ENCODE data around the gene ZNF768. TPM values are rescaled to one million over a fixed set of nuclear protein-coding genes. Genes with fewer than 3 reads are reported as not detected.
"Not testable (repeated sequence)": the region's sequence is repeated elsewhere in the genome, so short reads cannot be mapped to it uniquely, and the experiment has no call there.

The ZNF768 gene
- total and polyA plus RNA-seq, 7 experiments from 2014 or later = 1.6 to 8.5 (median 7.1) TPM

DNA sequence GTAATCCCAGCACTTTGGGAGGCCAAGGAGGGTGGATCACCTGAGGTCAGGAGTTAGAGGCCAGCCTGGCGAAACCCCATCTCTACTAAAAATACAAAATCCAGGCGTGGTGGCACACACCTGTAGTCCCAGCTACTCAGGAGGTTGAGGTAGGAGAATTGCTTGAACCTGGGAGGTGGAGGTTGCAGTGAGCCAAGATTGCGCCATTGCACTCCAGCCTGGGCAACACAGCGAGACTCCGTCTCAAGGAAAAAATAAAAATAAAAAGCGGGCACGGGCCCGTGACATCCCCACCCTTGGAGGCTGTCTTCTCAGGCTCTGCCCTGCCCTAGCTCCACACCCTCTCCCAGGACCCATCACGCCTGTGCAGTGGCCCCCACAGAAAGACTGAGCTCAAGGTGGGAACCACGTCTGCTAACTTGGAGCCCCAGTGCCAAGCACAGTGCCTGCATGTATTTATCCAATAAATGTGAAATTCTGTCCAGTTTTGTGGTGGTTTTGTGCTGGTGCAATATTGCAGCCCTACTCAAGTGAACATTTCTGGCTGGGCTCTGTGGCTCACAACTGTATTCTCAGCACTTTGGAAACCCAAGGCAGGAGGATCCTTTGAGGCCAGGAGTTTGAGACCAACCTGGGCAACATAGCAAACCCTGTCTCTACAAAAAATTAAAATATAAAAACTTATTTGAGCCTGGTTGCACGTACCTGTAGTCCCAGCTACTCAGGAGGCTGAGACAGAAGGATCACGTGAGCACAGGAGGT, 3.5 kb downstream of the ZNF768 start:
- H3K27ac Mint-ChIP-seq = peak overlapping the region in 3 of 9 donors; percentile 26 to 65 (median 43)
- H3K4me1 Mint-ChIP-seq = peaks cover 6 to 26% (median 13%) of the 10 kb centered on the region in 7 donors
- H3K4me1 ChIP-seq (ENCODE audit: control insufficient read depth in 2 of 2, insufficient read depth in 2 of 2, low read length in 2 of 2); H3K27me3 ChIP-seq (ENCODE audit: control insufficient read depth in 2 of 2, insufficient read depth in 2 of 2, low read length in 2 of 2); H3K27me3 Mint-ChIP-seq; H3K9me3 Mint-ChIP-seq; intact Hi-C loops (cut with micrococcal nuclease); H3K4me3 ChIP-seq (ENCODE audit: low read length); H3K27ac ChIP-seq (ENCODE audit: low read depth, low read length); H3K9me3 ChIP-seq (ENCODE audit: control insufficient read depth in 2 of 3, low read length in 3 of 3); ATAC-seq; DNase-seq: not testable (repeated sequence)
- POLR2A ChIA-PET = interaction anchor here (0.6 to 1.5 kb wide), 9 partner anchors 11 to 80 kb away, joined by 3 to 6 read pairs (median 3); partner anchors contain the start of genes ZNF688 and ZNF764
- CTCF ChIA-PET = interaction anchor here (0.6 to 1.2 kb wide), 2 partner anchors 12 to 15 kb away, joined by 3 read pairs; no protein-coding TSS in a partner anchor
- peaks cover 8 to 31% (median 13%) of the 10 kb centered on the region in 5 donors for H3K36me3 Mint-ChIP-seq
- H3K36me3 ChIP-seq (ENCODE audit: control insufficient read depth in 2 of 3, insufficient read depth in 3 of 3, low read length in 3 of 3) = peaks cover 8 to 48% (median 13%) of the 10 kb centered on the region in 3 experiments
- H3K4me3 Mint-ChIP-seq = peak overlapping the region in 1 of 10 donors; percentile 35

DNA sequence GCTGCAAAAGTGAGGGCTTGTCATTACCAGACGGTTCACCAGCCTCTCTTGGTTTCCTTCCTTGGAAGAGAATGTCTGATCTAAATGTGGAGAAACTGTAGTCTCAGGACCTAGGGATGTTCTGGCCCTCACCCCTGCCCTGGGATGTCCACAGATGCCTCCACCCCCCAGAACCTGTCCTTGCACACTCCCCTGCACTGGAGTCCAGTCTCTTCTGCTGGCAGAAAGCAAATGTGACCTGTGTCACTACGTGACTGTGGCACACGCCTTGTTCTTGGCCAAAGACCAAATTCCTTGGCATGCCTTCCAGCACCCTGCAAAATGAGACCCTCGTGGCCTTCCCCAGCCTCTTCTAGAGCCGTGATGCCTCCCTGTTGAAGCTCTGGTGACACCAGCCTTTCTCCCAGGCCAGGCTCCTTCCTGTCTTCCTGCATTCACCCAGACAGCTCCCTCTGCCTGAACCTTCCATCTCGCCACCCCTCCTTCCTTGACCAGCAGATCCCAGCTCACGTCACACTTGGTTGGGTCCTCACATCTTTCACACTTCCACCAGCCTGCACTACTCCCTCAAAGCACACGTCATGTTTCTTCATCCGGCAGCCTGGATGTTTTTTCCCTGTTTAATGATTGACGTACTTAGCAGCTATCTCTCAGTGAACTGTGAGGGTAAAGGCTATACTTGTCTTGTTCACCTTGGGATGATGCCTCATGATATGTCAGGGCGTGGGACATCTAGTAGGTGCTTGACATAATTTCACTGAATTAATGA, 4.3 kb downstream of the ZNF768 start:
- peak overlapping the region in 1 of 10 donors; percentile 35 for H3K4me3 Mint-ChIP-seq

DNA sequence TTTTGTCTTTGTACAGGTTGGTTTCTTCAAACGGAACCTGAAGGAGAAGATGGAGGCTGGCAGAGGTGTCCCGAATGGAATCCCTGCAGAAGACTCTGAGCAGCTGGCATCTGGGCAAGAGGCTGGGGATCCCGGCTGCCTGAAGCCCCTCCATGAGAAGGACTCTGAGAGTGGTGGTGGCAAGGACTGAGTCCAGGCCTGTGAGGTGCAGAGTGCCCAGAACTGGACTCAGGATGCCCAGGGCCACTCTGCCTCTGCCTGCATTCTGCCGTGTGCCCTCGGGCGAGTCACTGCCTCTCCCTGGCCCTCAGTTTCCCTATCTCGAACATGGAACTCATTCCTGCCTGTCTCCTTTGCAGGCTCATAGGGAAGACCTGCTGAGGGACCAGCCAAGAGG, 4.9 kb downstream of the ZNF768 start:
- intact Hi-C loops (cut with micrococcal nuclease) = no loop called here
- no peak overlapping the region for H3K4me3 Mint-ChIP-seq
- CTCF ChIA-PET = no interaction called here
- H3K27ac Mint-ChIP-seq = peak overlapping the region in 1 of 9 donors; percentile 3
- H3K9me3 Mint-ChIP-seq = peaks cover 0 to 2% (median 0%) of the 10 kb centered on the region in 11 donors
- peaks cover 10 to 36% (median 15%) of the 10 kb centered on the region in 5 donors for H3K36me3 Mint-ChIP-seq
- no peaks in the 10 kb centered on the region for H3K9me3 ChIP-seq (ENCODE audit: control insufficient read depth in 2 of 3, low read length in 3 of 3)
- peaks cover 0 to 27% (median 6%) of the 10 kb centered on the region in 7 donors for H3K4me1 Mint-ChIP-seq
- H3K27me3 Mint-ChIP-seq = no peaks in the 10 kb centered on the region
- peaks cover 17 to 56% (median 20%) of the 10 kb centered on the region in 3 experiments for H3K36me3 ChIP-seq (ENCODE audit: control insufficient read depth in 2 of 3, insufficient read depth in 3 of 3, low read length in 3 of 3)
- no peak for ATAC-seq
- no peaks in the 10 kb centered on the region for H3K4me1 ChIP-seq (ENCODE audit: control insufficient read depth in 2 of 2, insufficient read depth in 2 of 2, low read length in 2 of 2)
- H3K4me3 ChIP-seq (ENCODE audit: low read length) = no peak overlapping the region
- DNase-seq = no peak
- H3K27me3 ChIP-seq (ENCODE audit: control insufficient read depth in 2 of 2, insufficient read depth in 2 of 2, low read length in 2 of 2) = no peaks in the 10 kb centered on the region
- no peak overlapping the region for H3K27ac ChIP-seq (ENCODE audit: low read depth, low read length)
- POLR2A ChIA-PET = interaction anchor here (0.8 to 1.5 kb wide), 3 partner anchors 31 to 50 kb away, joined by 4 to 5 read pairs (median 4); partner anchors contain the start of genes ZNF688 and ZNF764

More for the DNA sequence above, 4.3 kb downstream of the ZNF768 start:
- DNase-seq = no peak
- H3K4me1 ChIP-seq (ENCODE audit: control insufficient read depth in 2 of 2, insufficient read depth in 2 of 2, low read length in 2 of 2) = no peaks in the 10 kb centered on the region
- no peaks in the 10 kb centered on the region for H3K27me3 ChIP-seq (ENCODE audit: control insufficient read depth in 2 of 2, insufficient read depth in 2 of 2, low read length in 2 of 2)
- H3K4me1 Mint-ChIP-seq = peaks cover 0 to 25% (median 6%) of the 10 kb centered on the region in 7 donors
- intact Hi-C loops (cut with micrococcal nuclease) = no loop called here
- no peaks in the 10 kb centered on the region for H3K27me3 Mint-ChIP-seq
- peak overlapping the region in 4 of 9 donors; percentile 26 to 69 (median 50) for H3K27ac Mint-ChIP-seq
- no peak for ATAC-seq
- ChIA-PET POLR2A (interaction anchor here (0.6 to 1.5 kb wide), 7 partner anchors 12 to 50 kb away, joined by 3 to 6 read pairs (median 4); partner anchors contain the start of genes ZNF688 and ZNF764), CTCF (interaction anchor here (0.6 to 1.2 kb wide), 2 partner anchors 13 to 14 kb away, joined by 3 read pairs; no protein-coding TSS in a partner anchor)
- peaks cover 8 to 34% (median 13%) of the 10 kb centered on the region in 5 donors for H3K36me3 Mint-ChIP-seq
- H3K9me3 ChIP-seq (ENCODE audit: control insufficient read depth in 2 of 3, low read length in 3 of 3) = no peaks in the 10 kb centered on the region
- H3K27ac ChIP-seq (ENCODE audit: low read depth, low read length) = no peak overlapping the region
- H3K4me3 ChIP-seq (ENCODE audit: low read length) = no peak overlapping the region
- peaks cover 13 to 55% (median 14%) of the 10 kb centered on the region in 3 experiments for H3K36me3 ChIP-seq (ENCODE audit: control insufficient read depth in 2 of 3, insufficient read depth in 3 of 3, low read length in 3 of 3)
- peaks cover 0 to 2% (median 0%) of the 10 kb centered on the region in 11 donors for H3K9me3 Mint-ChIP-seq

GRCh38 chr16:30519120-30520049, 7.0 kb downstream of the ZNF768 start:
- Mint-ChIP-seq H3K36me3 (peaks cover 19 to 45% (median 25%) of the 10 kb centered on the region in 5 donors), H3K9me3 (no peaks in the 10 kb centered on the region), H3K4me1 (peaks cover 0 to 28% (median 5%) of the 10 kb centered on the region in 7 donors), H3K4me3 (no peak overlapping the region), H3K27ac (peak overlapping the region; percentile 7 to 73 (median 42)), H3K27me3 (no peaks in the 10 kb centered on the region)
- Histone ChIP-seq H3K4me1 (ENCODE audit: control insufficient read depth in 2 of 2, insufficient read depth in 2 of 2, low read length in 2 of 2) (no peaks in the 10 kb centered on the region), H3K27me3 (ENCODE audit: control insufficient read depth in 2 of 2, insufficient read depth in 2 of 2, low read length in 2 of 2) (no peaks in the 10 kb centered on the region), H3K36me3 (ENCODE audit: control insufficient read depth in 2 of 3, insufficient read depth in 3 of 3, low read length in 3 of 3) (peaks cover 27 to 77% (median 34%) of the 10 kb centered on the region in 3 experiments), H3K4me3 (ENCODE audit: low read length) (no peak overlapping the region), H3K9me3 (ENCODE audit: control insufficient read depth in 2 of 3, low read length in 3 of 3) (no peaks in the 10 kb centered on the region), H3K27ac (ENCODE audit: low read depth, low read length) (no peak overlapping the region)
- ChIA-PET POLR2A (interaction anchor here (0.9 to 1.5 kb wide), 5 partner anchors 10 to 1511 kb away, joined by 3 to 4 read pairs (median 3); no protein-coding TSS in a partner anchor), CTCF (interaction anchor here (0.6 to 1.3 kb wide), 2 partner anchors 56 to 89 kb away, joined by 3 to 6 read pairs; partner anchors contain the start of gene DCTPP1)
- no peak for ATAC-seq
- DNase-seq = no peak
- intact Hi-C loops (cut with micrococcal nuclease) = no loop called here

GRCh38 chr16:30518552-30518951, 7.8 kb downstream of the ZNF768 start:
- H3K9me3 ChIP-seq (ENCODE audit: control insufficient read depth in 2 of 3, low read length in 3 of 3) = no peaks in the 10 kb centered on the region
- Mint-ChIP-seq H3K27me3 (no peaks in the 10 kb centered on the region), H3K36me3 (peaks cover 21 to 48% (median 29%) of the 10 kb centered on the region in 5 donors), H3K4me3 (no peak overlapping the region), H3K9me3 (no peaks in the 10 kb centered on the region), H3K4me1 (peaks cover 0 to 32% (median 5%) of the 10 kb centered on the region in 7 donors), H3K27ac (peak overlapping the region in 6 of 9 donors; percentile 32 to 69 (median 42))
- H3K27ac ChIP-seq (ENCODE audit: low read depth, low read length) = no peak overlapping the region
- intact Hi-C loops (cut with micrococcal nuclease) = no loop called here
- DNase-seq (no peak), ATAC-seq (no peak)
- POLR2A ChIA-PET = interaction anchor here (0.5 to 1.4 kb wide), 4 partner anchors 9 to 58 kb away, joined by 3 read pairs; no protein-coding TSS in a partner anchor
- peaks cover 27 to 85% (median 37%) of the 10 kb centered on the region in 3 experiments for H3K36me3 ChIP-seq (ENCODE audit: control insufficient read depth in 2 of 3, insufficient read depth in 3 of 3, low read length in 3 of 3)
- H3K4me3 ChIP-seq (ENCODE audit: low read length) = no peak overlapping the region
- H3K4me1 ChIP-seq (ENCODE audit: control insufficient read depth in 2 of 2, insufficient read depth in 2 of 2, low read length in 2 of 2) = no peaks in the 10 kb centered on the region
- CTCF ChIA-PET = interaction anchor here (1.3 kb wide), 1 partner anchor 89 kb away, joined by 6 read pairs; the partner anchor contains the start of gene DCTPP1
- H3K27me3 ChIP-seq (ENCODE audit: control insufficient read depth in 2 of 2, insufficient read depth in 2 of 2, low read length in 2 of 2) = no peaks in the 10 kb centered on the region
